Measurements from ENCODE around the gene DNAJC5.

DNA sequence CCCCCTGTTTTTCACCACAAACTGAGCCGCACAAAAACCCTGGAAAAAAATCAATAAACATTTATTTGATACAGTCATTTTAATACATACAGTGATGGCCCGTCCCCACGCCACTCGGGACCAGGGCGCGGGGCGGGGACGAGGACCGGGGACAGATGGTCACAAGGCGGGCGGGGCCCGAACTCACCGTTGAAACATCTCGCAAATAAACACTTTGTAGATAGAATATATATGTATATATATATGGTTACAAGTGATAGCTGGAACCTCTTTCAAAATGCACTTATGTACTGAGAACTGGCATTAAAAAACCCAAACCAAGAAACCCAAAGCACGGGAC lies 61.7 kb downstream of the DNAJC5 start:
- TF ChIP-seq, protein P1, sequence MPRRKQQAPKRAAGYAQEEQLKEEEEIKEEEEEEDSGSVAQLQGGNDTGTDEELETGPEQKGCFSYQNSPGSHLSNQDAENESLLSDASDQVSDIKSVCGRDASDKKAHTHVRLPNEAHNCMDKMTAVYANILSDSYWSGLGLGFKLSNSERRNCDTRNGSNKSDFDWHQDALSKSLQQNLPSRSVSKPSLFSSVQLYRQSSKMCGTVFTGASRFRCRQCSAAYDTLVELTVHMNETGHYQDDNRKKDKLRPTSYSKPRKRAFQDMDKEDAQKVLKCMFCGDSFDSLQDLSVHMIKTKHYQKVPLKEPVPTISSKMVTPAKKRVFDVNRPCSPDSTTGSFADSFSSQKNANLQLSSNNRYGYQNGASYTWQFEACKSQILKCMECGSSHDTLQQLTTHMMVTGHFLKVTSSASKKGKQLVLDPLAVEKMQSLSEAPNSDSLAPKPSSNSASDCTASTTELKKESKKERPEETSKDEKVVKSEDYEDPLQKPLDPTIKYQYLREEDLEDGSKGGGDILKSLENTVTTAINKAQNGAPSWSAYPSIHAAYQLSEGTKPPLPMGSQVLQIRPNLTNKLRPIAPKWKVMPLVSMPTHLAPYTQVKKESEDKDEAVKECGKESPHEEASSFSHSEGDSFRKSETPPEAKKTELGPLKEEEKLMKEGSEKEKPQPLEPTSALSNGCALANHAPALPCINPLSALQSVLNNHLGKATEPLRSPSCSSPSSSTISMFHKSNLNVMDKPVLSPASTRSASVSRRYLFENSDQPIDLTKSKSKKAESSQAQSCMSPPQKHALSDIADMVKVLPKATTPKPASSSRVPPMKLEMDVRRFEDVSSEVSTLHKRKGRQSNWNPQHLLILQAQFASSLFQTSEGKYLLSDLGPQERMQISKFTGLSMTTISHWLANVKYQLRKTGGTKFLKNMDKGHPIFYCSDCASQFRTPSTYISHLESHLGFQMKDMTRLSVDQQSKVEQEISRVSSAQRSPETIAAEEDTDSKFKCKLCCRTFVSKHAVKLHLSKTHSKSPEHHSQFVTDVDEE (CRISPR knock-in tag; IDR thresholded peaks at IDR 0.05): no peak
- no peak for TF ChIP-seq TCF4 (CRISPR knock-in tag; IDR thresholded peaks at IDR 0.05; ENCODE audit: borderline replicate concordance)
- no peak for TF ChIP-seq PPARA (CRISPR knock-in tag; IDR thresholded peaks at IDR 0.05; ENCODE audit: borderline replicate concordance)
- TF ChIP-seq CSDC2 (CRISPR knock-in tag; IDR thresholded peaks at IDR 0.05): no peak
- TF ChIP-seq, protein P2, sequence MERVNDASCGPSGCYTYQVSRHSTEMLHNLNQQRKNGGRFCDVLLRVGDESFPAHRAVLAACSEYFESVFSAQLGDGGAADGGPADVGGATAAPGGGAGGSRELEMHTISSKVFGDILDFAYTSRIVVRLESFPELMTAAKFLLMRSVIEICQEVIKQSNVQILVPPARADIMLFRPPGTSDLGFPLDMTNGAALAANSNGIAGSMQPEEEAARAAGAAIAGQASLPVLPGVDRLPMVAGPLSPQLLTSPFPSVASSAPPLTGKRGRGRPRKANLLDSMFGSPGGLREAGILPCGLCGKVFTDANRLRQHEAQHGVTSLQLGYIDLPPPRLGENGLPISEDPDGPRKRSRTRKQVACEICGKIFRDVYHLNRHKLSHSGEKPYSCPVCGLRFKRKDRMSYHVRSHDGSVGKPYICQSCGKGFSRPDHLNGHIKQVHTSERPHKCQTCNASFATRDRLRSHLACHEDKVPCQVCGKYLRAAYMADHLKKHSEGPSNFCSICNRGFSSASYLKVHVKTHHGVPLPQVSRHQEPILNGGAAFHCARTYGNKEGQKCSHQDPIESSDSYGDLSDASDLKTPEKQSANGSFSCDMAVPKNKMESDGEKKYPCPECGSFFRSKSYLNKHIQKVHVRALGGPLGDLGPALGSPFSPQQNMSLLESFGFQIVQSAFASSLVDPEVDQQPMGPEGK (CRISPR knock-in tag; IDR thresholded peaks at IDR 0.05; ENCODE audit: borderline replicate concordance): no peak
- no peak for TF ChIP-seq ISL1 (CRISPR knock-in tag; IDR thresholded peaks at IDR 0.05)
- no peak for TF ChIP-seq ZNF8 (CRISPR knock-in tag; IDR thresholded peaks at IDR 0.05)
- TF ChIP-seq RARB (CRISPR knock-in tag; IDR thresholded peaks at IDR 0.05): no peak
- no peak for TF ChIP-seq ZC3H10 (CRISPR knock-in tag; IDR thresholded peaks at IDR 0.05)
- TF ChIP-seq, protein P3, sequence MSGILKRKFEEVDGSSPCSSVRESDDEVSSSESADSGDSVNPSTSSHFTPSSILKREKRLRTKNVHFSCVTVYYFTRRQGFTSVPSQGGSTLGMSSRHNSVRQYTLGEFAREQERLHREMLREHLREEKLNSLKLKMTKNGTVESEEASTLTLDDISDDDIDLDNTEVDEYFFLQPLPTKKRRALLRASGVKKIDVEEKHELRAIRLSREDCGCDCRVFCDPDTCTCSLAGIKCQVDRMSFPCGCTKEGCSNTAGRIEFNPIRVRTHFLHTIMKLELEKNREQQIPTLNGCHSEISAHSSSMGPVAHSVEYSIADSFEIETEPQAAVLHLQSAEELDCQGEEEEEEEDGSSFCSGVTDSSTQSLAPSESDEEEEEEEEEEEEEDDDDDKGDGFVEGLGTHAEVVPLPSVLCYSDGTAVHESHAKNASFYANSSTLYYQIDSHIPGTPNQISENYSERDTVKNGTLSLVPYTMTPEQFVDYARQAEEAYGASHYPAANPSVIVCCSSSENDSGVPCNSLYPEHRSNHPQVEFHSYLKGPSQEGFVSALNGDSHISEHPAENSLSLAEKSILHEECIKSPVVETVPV (CRISPR knock-in tag; IDR thresholded peaks at IDR 0.05): no peak
- TF ChIP-seq ARNTL (CRISPR knock-in tag; IDR thresholded peaks at IDR 0.05; ENCODE audit: borderline replicate concordance, low read depth): no peak
- TF ChIP-seq, protein P4, sequence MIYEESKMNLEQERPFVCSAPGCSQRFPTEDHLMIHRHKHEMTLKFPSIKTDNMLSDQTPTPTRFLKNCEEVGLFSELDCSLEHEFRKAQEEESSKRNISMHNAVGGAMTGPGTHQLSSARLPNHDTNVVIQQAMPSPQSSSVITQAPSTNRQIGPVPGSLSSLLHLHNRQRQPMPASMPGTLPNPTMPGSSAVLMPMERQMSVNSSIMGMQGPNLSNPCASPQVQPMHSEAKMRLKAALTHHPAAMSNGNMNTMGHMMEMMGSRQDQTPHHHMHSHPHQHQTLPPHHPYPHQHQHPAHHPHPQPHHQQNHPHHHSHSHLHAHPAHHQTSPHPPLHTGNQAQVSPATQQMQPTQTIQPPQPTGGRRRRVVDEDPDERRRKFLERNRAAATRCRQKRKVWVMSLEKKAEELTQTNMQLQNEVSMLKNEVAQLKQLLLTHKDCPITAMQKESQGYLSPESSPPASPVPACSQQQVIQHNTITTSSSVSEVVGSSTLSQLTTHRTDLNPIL (CRISPR knock-in tag; IDR thresholded peaks at IDR 0.05; ENCODE audit: low read depth): no peak

Data from SK-N-SH treated with all-trans-retinoic acid at 6 μM for 48 hours (cell line).